Activated naive CD8-positive, alpha-beta T cell treated with anti-CD3 and anti-CD28 coated beads, Interleukin-2, amount 50 U/mL, for 24 hours (primary cell): ENCODE data around the gene ENTREP1.
"Not testable (repeated sequence)": the region's sequence is repeated elsewhere in the genome, so short reads cannot be mapped to it uniquely, and the experiment has no call there.

ENCODE experiments used
- ATAC-seq: fragments of 150-1000 bp; cut with Tn5 transposase; one replicate; pipeline ENCODE4 v1.10.0; 2021
- DNase-seq: peaks from one replicate; pipeline ENCODE4 v3.0.0; 2021
- H3K27ac Mint-ChIP-seq: one replicate; pipeline ENCODE4 v1.8.0; 2021; ENCODE audit warnings: mild to moderate bottlenecking, mixed read lengths
- H3K27me3 Mint-ChIP-seq: one replicate; pipeline ENCODE4 v1.8.0; 2021; ENCODE audit warnings: mixed read lengths
- H3K36me3 Mint-ChIP-seq: one replicate; pipeline ENCODE4 v1.8.0; 2021; ENCODE audit warnings: low read depth, mixed read lengths
- H3K4me1 Mint-ChIP-seq: one replicate; pipeline ENCODE4 v1.8.0; 2021; ENCODE audit warnings: mixed read lengths
- H3K4me3 Mint-ChIP-seq: one replicate; pipeline ENCODE4 v1.8.0; 2021; ENCODE audit warnings: mild to moderate bottlenecking, moderate library complexity, mixed read lengths
- H3K9me3 Mint-ChIP-seq: one replicate; pipeline ENCODE4 v1.8.0; 2021; ENCODE audit warnings: mixed read lengths

Gene ENTREP1, protein sequence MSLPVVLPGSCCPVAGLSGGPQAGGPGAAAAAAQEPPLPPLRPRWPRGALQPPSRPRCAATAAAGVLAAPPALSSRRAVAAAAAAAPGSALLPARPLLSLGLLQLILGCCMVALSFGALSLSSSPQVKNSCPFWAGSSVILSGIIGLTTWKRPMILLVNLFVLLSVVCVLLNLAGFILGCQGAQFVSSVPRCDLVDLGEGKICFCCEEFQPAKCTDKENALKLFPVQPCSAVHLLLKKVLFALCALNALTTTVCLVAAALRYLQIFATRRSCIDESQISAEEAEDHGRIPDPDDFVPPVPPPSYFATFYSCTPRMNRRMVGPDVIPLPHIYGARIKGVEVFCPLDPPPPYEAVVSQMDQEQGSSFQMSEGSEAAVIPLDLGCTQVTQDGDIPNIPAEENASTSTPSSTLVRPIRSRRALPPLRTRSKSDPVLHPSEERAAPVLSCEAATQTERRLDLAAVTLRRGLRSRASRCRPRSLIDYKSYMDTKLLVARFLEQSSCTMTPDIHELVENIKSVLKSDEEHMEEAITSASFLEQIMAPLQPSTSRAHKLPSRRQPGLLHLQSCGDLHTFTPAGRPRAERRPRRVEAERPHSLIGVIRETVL

DNA sequence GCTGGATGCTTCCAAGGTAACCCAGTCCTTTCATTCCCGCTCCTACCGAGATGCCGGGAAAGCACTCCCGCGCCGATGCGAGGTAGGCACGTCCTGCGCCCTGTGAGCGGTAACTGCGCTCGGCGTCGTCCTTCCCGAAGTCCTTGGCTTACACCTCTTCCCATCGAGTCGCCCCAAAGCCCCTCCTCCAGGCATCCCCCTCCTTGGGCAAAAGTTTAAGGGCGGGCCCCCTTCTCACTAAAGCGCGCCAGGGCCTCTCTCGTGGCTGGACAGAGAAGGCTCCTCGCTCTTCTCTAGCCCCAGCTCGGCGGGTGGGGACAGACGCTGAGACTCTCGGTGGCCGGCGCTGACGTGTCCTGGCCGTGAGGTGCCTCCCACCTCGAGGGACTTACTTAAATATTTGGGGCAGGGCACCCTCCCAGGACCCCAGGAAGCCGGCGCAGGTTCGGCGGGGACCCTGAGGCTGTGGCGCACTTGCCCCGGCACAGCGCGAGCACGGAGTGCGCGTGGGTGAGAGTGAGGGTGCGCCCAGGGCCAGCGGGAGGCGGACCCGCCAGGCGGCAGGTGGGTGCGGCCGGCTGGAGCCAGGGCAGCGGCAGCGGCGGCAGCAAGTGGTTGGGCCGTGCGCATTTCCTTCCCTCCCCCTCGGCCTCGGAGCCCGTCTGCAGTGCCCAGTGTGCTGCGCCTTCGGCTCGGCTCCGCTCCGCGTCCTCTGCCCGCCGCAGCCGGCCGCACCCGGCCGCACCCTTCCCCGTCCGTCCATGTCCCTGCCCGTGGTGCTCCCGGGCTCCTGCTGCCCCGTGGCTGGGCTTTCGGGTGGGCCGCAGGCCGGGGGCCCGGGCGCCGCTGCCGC, at the start of gene ENTREP1:
Gene ENTREP1 (plus strand): TSS at position 667 of the 853 bp plus-strand sequence. CDS start 95 bp downstream, at position 762.
- Mint-ChIP-seq H3K9me3 (no peaks in the 10 kb centered on the region), H3K4me1 (no peaks in the 10 kb centered on the region), H3K27ac (no peak within 1 kb of the TSS), H3K4me3 (no peak within 1 kb of the TSS), H3K27me3 (peaks cover 68% of the 10 kb centered on the region), H3K36me3 (no peaks in the 10 kb centered on the region)
- DNase-seq (no peak), ATAC-seq (no peak)

DNA sequence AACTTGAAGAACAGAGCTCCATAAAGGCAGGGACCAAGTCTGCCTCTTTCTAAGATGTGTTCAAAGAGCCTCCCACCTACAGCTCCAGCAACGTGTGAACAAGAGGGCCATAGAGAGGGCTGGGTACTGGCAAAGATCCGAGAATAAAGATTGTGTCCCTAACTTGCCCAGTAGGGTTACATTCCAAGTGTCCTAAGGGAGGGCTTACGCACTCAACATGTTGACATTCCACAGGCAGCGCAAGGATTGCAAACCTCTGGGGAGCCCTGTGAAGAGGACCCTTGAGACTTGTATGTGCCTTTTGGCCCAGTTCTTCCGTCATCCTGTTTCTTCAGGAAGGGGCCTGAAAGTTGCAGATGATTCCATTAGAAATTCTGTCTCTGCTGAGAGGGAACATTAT, 48.2 kb upstream of the ENTREP1 start:
- H3K27me3 Mint-ChIP-seq, result peaks cover 11% of the 10 kb centered on the region
- no peak overlapping the region for H3K27ac Mint-ChIP-seq
- H3K4me1 Mint-ChIP-seq, result peaks cover 8% of the 10 kb centered on the region
- no peak for DNase-seq
- H3K9me3 Mint-ChIP-seq, result peaks cover 29% of the 10 kb centered on the region
- peaks cover 2% of the 10 kb centered on the region for H3K36me3 Mint-ChIP-seq
- H3K4me3 Mint-ChIP-seq, result no peak overlapping the region
- ATAC-seq, result no peak

DNA sequence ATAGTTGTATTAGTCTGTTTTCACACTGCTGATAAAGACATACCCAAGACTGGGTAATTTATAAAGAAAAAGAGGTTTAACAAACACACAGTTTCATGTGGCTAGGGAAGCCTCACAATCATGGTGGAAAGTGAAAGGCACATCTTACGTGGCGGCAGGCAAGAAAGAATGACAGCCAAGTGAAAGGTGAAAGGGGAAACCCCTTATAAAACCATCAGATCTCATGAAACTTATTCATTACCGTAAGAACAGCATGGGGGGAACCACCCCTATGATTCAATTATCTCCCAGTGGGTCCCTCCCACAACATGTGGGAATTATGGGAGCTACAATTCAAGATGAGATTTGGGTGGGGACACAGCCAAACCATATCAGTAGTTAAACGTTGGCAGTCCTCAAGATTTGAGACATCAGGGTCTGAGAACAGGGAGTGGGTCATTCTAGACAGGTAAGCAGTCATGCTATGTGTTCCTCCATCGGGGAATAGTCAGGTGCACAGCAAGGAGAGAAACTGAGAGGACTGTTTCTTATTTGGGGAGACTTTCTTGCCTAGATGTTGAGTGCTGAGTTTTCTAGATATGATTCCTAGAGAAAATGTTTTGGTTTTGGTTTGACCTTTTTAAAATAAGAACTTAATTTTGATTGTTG, 45.8 kb upstream of the ENTREP1 start:
- H3K9me3 Mint-ChIP-seq, result peaks cover 33% of the 10 kb centered on the region
- H3K27ac Mint-ChIP-seq, result no peak overlapping the region
- peak; percentile 9 for DNase-seq
- peaks cover 2% of the 10 kb centered on the region for H3K36me3 Mint-ChIP-seq
- ATAC-seq, result peak; percentile 77
- no peak overlapping the region for H3K4me3 Mint-ChIP-seq
- peaks cover 23% of the 10 kb centered on the region for H3K27me3 Mint-ChIP-seq
- H3K4me1 Mint-ChIP-seq, result peaks cover 8% of the 10 kb centered on the region

DNA sequence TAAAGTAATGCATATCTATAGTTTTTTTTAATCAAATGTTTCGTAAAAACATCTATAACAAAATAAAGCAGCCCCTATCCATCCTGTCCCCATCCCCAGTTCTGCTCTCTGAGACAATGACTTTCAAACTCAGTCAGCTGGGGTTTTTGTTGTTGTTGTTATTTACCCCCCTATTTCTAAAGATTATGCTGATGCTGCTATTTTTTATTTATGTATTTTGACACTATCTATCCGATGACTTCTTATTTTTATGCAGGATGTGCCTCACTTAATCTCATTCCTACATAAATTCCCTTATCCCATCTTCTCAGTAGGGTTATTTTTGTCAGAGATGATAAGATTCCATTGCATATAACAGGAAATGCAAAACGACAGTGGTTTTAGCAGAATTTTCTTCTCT, 45.3 kb upstream of the ENTREP1 start:
- Mint-ChIP-seq H3K27ac (no peak overlapping the region), H3K4me3 (no peak overlapping the region), H3K9me3 (peaks cover 29% of the 10 kb centered on the region), H3K27me3 (peaks cover 24% of the 10 kb centered on the region), H3K4me1 (peaks cover 8% of the 10 kb centered on the region), H3K36me3 (peaks cover 2% of the 10 kb centered on the region)
- no peak for DNase-seq
- ATAC-seq, result no peak

DNA sequence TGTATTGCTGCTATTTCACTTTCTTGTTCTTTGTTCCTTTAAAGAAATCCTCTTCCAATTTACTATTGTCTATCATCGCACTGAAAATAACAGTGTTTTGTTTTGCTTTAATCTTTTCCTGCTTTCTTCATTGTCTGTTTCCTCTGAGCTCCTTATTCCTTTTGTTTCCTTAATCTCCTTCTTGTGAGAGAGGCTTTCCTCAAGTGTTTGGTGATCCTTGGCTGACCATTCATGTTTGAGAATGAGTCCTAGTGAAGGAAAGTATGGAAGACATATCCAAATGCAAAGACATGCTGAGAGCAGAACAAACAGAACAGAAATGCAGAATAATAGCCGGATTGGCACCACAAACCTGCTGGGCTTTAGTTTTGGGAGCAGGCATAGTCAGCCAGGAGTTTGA, 42.0 kb upstream of the ENTREP1 start:
- Mint-ChIP-seq H3K4me1 (peaks cover 8% of the 10 kb centered on the region), H3K27ac (no peak overlapping the region), H3K27me3 (peaks cover 40% of the 10 kb centered on the region), H3K36me3 (peaks cover 2% of the 10 kb centered on the region), H3K9me3 (peaks cover 20% of the 10 kb centered on the region), H3K4me3 (no peak overlapping the region)
- DNase-seq, result no peak
- ATAC-seq, result no peak

DNA sequence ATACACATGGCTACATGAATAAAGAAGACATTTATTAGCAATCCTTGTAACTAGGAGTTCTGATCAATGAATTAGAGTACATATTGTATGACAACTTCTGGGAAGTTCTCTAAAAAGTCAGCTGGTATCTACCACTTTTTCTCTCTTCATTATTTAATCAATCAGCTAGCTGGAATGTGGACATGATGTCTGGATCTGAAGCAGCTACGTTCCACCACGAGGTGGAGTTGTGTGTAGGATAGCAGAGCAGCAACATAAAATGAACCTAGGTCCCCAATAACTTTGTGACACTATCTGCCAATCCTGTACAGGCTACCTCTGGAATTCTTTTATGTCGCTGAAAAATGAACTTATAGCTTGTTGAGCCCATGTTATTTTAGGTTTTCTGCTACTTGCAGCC, 32.9 kb upstream of the ENTREP1 start:
- ATAC-seq (no peak), DNase-seq (no peak)
- Mint-ChIP-seq H3K4me1 (no peaks in the 10 kb centered on the region), H3K27me3 (peaks cover 18% of the 10 kb centered on the region), H3K27ac (no peak overlapping the region), H3K9me3 (no peaks in the 10 kb centered on the region), H3K36me3 (no peaks in the 10 kb centered on the region), H3K4me3 (no peak overlapping the region)

DNA sequence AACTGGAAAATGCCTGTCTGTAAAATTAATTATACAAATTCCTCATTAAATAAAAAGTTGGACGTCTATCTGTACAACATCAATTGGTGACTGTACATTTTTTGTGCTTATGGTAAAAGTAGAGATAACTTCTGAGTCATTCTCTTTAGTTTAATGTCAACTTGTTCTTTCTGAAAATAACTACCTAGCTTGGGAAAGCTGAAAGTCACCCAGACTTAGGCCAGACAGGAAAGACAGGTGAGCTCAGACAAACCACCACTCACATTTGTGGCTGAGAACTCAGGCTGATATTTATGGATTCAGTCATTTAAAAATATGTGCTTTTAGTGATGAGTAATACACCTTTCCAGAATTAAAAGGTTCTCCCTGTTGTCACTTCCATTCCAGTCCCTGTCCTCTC, 31.9 kb upstream of the ENTREP1 start:
- Mint-ChIP-seq H3K4me1 (no peaks in the 10 kb centered on the region), H3K27ac (no peak overlapping the region), H3K4me3 (no peak overlapping the region), H3K36me3 (no peaks in the 10 kb centered on the region), H3K9me3 (no peaks in the 10 kb centered on the region), H3K27me3 (peaks cover 12% of the 10 kb centered on the region)
- ATAC-seq (no peak), DNase-seq (no peak)

DNA sequence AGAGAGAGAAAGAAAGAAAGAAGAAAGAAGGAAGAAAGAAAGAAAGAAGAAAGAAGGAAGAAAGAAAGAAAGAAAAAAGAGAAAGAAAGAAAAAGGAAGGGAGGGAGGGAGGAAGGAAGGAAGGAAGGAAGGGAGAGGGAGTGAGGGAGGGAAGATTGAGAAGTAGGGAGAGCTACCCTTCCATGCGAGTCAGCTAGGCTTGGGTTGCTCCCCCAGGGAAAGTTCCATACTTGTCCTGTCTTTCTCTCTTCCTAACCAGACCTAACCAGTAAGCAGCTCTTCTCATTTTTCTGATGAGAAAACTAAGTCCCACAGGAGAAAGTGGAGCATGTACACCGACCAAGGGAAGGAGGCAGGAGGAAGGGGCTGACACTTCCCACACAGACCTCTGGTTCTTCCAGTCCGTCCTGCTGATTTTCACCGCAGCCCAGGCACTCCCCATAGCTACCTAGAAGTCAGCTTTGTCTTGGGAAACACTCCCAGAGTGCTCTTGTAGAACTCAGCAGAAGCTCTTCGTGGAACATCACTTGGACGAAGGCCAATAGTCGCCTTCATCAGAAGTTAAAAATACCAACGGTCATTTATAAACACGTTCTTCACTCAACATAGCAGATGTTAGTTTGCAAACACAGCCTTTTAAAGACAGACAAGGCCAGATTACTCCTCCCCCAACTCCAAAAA, 29.0 kb upstream of the ENTREP1 start:
- Mint-ChIP-seq H3K27me3 (peaks cover 2% of the 10 kb centered on the region), H3K4me1 (no peaks in the 10 kb centered on the region), H3K4me3 (no peak overlapping the region), H3K27ac (no peak overlapping the region), H3K36me3 (no peaks in the 10 kb centered on the region), H3K9me3 (no peaks in the 10 kb centered on the region)
- ATAC-seq (no peak), DNase-seq (no peak)

DNA sequence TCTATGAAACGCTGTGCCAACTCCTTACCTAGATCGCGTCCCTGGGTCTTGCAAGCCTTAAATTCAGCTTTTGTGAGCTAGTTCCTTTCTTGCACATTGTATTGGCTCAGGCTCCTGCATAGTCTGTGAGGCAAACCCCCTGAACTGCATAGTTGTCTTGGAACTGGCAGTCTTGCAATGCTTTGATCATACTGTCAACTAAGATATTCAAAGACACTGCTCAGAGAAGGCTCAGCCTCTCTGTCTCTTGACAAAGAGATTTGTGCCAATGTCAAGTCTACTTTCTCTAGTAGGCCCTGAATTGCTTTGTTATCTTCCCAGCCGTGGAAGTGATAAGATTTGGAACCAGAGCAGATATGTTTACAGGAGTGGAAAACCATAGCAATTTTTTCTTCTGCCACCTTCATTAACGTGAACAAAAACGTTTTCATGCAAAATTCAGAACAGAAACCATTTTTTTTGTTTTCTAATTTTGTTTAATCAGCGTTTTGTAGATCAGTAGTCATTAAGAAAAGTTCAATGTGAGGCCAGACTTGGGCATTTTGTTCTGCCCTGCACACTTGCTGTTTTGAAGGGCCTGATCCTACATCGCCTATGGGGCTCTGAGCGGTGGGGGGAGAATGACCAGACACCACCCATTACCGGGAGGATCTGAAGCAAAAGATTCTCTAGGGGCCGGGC, 27.6 kb upstream of the ENTREP1 start:
- no peak for DNase-seq
- no peak overlapping the region for H3K4me3 Mint-ChIP-seq
- no peaks in the 10 kb centered on the region for H3K9me3 Mint-ChIP-seq
- H3K27ac Mint-ChIP-seq, result no peak overlapping the region
- no peak for ATAC-seq
- no peaks in the 10 kb centered on the region for H3K36me3 Mint-ChIP-seq
- H3K27me3 Mint-ChIP-seq, result peaks cover 2% of the 10 kb centered on the region
- H3K4me1 Mint-ChIP-seq, result no peaks in the 10 kb centered on the region

DNA sequence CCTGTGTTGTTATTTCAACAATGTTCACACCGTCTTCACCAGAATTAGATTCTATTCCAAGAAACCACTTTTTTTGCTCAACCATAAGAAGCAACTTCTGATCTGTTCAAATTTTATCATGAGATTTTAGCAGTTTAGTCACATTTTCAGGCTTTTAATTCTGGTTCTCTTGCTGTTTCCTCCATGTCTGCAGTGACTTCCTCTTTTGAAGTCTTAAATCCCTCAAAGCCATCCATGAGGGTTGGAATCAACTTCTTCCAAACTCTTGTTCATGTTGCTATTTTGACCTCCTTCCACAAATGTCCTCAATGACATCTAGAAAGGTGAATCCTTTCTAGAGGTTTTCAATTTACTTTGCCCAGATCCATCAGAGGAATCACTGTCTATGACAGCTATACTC, 25.7 kb upstream of the ENTREP1 start:
- Mint-ChIP-seq H3K4me3 (no peak overlapping the region), H3K27ac (no peak overlapping the region), H3K36me3 (no peaks in the 10 kb centered on the region), H3K9me3 (no peaks in the 10 kb centered on the region), H3K4me1 (no peaks in the 10 kb centered on the region), H3K27me3 (peaks cover 5% of the 10 kb centered on the region)
- ATAC-seq, result no peak
- no peak for DNase-seq

DNA sequence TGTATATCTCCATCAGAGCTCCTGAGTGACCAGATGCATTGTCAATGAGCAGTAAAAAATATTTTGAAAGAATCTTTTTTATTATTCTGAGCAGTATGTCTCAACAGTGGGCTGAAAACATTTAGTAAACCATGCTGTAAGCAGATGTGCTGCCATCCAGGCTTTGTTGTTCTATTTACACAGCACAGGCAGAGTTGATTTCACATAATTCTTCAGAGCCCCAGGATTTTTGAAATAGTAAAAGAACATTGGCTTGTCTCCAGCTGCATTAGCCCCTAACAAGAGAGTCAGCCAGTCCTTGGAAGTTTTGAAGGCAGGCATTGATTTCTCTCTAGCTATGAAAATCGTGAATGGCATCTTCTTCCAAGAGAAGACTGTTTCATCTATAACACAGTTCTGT, 25.2 kb upstream of the ENTREP1 start:
- no peak for DNase-seq
- Mint-ChIP-seq H3K4me3 (no peak overlapping the region), H3K27ac (no peak overlapping the region), H3K9me3 (no peaks in the 10 kb centered on the region), H3K36me3 (no peaks in the 10 kb centered on the region), H3K4me1 (no peaks in the 10 kb centered on the region), H3K27me3 (peaks cover 5% of the 10 kb centered on the region)
- ATAC-seq, result no peak

DNA sequence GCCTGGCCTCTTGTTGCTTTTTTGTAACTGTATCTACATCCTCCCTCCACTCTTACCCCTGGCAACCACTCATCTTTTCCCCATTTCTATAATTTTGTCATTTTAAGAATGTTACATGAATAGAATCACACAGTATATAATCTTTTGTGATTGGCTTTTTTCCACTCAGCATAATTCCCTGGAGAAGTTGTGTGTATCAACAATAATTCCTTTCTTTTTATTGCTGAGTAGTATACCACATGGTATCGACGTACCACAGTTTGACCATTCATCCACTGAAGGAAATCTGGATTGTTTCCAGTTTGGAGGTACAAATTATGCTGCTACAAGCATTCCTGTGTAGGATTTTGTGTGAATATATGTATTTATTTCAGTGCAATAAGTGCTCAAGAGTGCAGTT, 21.7 kb upstream of the ENTREP1 start:
- H3K27ac Mint-ChIP-seq, result no peak overlapping the region
- H3K9me3 Mint-ChIP-seq, result no peaks in the 10 kb centered on the region
- H3K36me3 Mint-ChIP-seq, result no peaks in the 10 kb centered on the region
- DNase-seq, result no peak
- no peak overlapping the region for H3K4me3 Mint-ChIP-seq
- peaks cover 2% of the 10 kb centered on the region for H3K27me3 Mint-ChIP-seq
- ATAC-seq, result no peak
- H3K4me1 Mint-ChIP-seq, result no peaks in the 10 kb centered on the region

DNA sequence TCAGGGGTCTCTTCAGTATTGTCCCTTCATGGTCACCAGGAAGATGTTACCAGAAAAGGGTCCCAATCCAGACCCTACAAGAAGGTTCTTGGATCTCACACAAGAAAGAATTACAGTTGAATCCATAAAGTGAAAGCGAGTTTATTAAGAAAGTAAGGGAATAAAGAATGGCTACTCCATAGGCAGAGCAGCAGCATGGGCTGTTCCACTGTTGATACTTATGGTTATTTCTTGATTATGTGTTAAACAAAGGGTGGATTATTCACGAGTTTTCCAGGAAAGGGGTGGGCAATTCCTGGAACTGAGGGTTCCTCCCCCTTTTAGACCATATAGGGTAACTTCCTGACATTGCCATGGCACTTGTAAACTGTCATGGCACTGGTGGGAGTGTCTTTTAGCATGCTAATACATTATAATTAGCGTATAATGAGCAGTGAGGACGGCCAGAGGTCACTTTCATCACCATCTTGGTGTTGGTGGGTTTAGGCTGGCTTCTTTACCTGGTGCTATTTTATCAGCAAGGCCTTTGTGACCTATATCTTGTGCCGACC, 18.0 kb upstream of the ENTREP1 start:
- H3K27ac Mint-ChIP-seq, DNase-seq, H3K4me3 Mint-ChIP-seq, ATAC-seq, H3K27me3 Mint-ChIP-seq, H3K9me3 Mint-ChIP-seq, H3K36me3 Mint-ChIP-seq, H3K4me1 Mint-ChIP-seq: not testable (repeated sequence)
